WTC11 (cell line): ENCODE data around the gene ZBTB20.

ENCODE experiments used
- CREM ChIP-seq: sonication (generic); formaldehyde crosslinking; IDR thresholded peaks from 2 replicates; pipeline ENCODE4 v1.8.1; 2022; ENCODE audit warnings: mild to moderate bottlenecking, missing genetic modification reagents, moderate library complexity
- CTCF ChIP-seq: fragments of 200-600 bp; IDR thresholded peaks from 2 replicates; pipeline ENCODE4 v1.8.0; 2022; ENCODE audit warnings: antibody characterized with exemption
- GABPB1 ChIP-seq: sonication (generic); formaldehyde crosslinking; IDR thresholded peaks from 2 replicates; pipeline ENCODE4 v1.8.1; 2023; ENCODE audit warnings: mild to moderate bottlenecking, missing genetic modification reagents
- SP1 ChIP-seq: sonication (generic); formaldehyde crosslinking; conservative IDR thresholded peaks from 2 replicates; pipeline ENCODE4 v1.8.1; 2022; ENCODE audit warnings: missing genetic modification reagents
- TCF7 ChIP-seq: sonication (generic); formaldehyde crosslinking; IDR thresholded peaks from 2 replicates; pipeline ENCODE4 v1.8.0; 2022; ENCODE audit warnings: mild to moderate bottlenecking, low read depth, missing genetic modification reagents, moderate library complexity
- USF2 ChIP-seq: sonication (generic); formaldehyde crosslinking; IDR thresholded peaks from 2 replicates; pipeline ENCODE4 v1.8.1; 2023; ENCODE audit warnings: mild to moderate bottlenecking, missing genetic modification reagents, moderate library complexity
- ZNF232 ChIP-seq: sonication (generic); formaldehyde crosslinking; IDR thresholded peaks from 2 replicates; pipeline ENCODE4 v1.8.0; 2022; ENCODE audit warnings: mild to moderate bottlenecking, missing genetic modification reagents

- no peak for TF ChIP-seq SP1 (CRISPR knock-in tag)
- no peak for TF ChIP-seq USF2 (CRISPR knock-in tag)
- no peak for TF ChIP-seq ZNF232 (CRISPR knock-in tag)
- TF ChIP-seq CTCF: no peak
- no peak for TF ChIP-seq CREM (CRISPR knock-in tag)
- TF ChIP-seq GABPB1 (CRISPR knock-in tag): no peak
- TF ChIP-seq TCF7 (CRISPR knock-in tag): no peak
Measured at GRCh38 chr3:114739627-114740026, 407.5 kb downstream of the ZBTB20 start.
